GM04503 (cell line): Measurements from ENCODE around the gene ZNF426.

Experiments used
- DNase-seq: peaks from one replicate; pipeline ENCODE4 v3.0.0-alpha.2; 2012; ENCODE audit warnings: low read depth

ZNF426 gene

GRCh38 chr19:9498183-9498902, 40.1 kb downstream of the ZNF426 start, which contains the start of gene ZNF560:
Gene ZNF560 (minus strand): TSS chr19:9498616. CDS start chr19:9475313, 23,303 bp downstream.
- DNase-seq = no peak

GRCh38 chr19:9494096-9494495, 44.3 kb downstream of the ZNF426 start:
- no peak for DNase-seq

GRCh38 chr19:9487016-9487415, 51.4 kb downstream of the ZNF426 start:
- no peak for DNase-seq

GRCh38 chr19:9485140-9485539, 53.3 kb downstream of the ZNF426 start:
- no peak for DNase-seq

- no peak for DNase-seq
Observed at GRCh38 chr19:9474975-9475374, 63.5 kb downstream of the ZNF426 start.
